Measurements from ENCODE around the gene B4GALT1.

DNA sequence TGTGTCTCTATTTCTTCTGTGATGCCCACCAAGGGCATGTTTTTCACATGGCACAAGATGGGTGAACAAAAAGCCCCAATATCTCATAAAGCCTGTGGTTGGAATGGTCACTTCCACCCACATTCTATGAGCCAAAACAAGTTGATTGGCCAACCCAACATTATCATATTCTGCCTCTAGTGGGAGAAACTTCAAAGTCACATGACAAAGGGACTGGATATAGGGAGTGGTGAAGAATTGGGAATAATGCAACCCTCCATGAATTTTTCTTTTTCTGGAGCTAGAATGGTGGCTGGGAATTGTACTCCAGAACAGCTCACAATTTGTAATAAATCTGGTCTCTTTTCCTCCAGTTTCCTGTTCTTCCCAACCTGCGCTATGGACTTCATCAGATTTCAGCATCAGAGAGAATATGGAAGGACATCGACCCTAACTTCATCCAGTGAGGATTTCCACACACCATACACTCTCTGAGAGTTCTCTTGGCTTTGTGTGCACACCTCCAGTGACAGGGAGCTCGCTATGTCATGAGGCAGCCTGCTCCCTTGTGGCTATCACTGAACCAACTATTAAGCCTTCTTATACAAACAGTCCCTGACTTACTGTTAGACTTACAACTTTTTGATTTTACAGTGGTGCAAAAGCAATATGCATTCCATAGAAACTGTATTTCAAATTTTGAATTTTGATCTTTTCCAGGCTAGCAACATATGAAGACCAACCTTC is 12.0 kb upstream of the B4GALT1 start:
- TF ChIP-seq, protein P1, sequence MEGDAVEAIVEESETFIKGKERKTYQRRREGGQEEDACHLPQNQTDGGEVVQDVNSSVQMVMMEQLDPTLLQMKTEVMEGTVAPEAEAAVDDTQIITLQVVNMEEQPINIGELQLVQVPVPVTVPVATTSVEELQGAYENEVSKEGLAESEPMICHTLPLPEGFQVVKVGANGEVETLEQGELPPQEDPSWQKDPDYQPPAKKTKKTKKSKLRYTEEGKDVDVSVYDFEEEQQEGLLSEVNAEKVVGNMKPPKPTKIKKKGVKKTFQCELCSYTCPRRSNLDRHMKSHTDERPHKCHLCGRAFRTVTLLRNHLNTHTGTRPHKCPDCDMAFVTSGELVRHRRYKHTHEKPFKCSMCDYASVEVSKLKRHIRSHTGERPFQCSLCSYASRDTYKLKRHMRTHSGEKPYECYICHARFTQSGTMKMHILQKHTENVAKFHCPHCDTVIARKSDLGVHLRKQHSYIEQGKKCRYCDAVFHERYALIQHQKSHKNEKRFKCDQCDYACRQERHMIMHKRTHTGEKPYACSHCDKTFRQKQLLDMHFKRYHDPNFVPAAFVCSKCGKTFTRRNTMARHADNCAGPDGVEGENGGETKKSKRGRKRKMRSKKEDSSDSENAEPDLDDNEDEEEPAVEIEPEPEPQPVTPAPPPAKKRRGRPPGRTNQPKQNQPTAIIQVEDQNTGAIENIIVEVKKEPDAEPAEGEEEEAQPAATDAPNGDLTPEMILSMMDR (IDR thresholded peaks at IDR 0.05), result no peak
- TF ChIP-seq POLR2A (IDR thresholded peaks at IDR 0.05), result no peak

Measured in lower leg skin (tissue), 3 donors.